Liver (tissue), 9 donors: ENCODE measurements around the gene DNAJC2. TPM values are rescaled to one million over a fixed set of nuclear protein-coding genes. Genes with fewer than 3 reads are reported as not detected.

Source experiments
- DNase-seq: peaks from one replicate; pipeline ENCODE4 v3.0.0-alpha.2; 2017; ENCODE audit warnings: low spot score
- H3K27ac ChIP-seq, 2 donors: one replicate each; pipeline ENCODE4 v1.7.0; 2013; ENCODE audit warnings: inconsistent platforms in 2 of 2, low read length in 2 of 2, control low read depth in 1 of 2, low read depth in 1 of 2, mild to moderate bottlenecking in 1 of 2
- H3K27me3 ChIP-seq, 4 donors: one replicate each; pipeline versions ENCODE4 v1.6.1 to v1.7.0; 2013; ENCODE audit warnings: low read length in 3 of 4, inconsistent platforms in 1 of 4, mild to moderate bottlenecking in 1 of 4, moderate library complexity in 1 of 4; ENCODE audit not compliant: control insufficient read depth in 4 of 4, insufficient read depth in 4 of 4
- H3K36me3 ChIP-seq, 4 donors: one replicate each; pipeline versions ENCODE4 v1.6.1 to v1.7.0; 2013; ENCODE audit warnings: low read length in 3 of 4, mild to moderate bottlenecking in 3 of 4, low read depth in 1 of 4, moderate library complexity in 1 of 4; ENCODE audit not compliant: control insufficient read depth in 4 of 4, insufficient read depth in 3 of 4
- H3K4me1 ChIP-seq, 4 donors: one replicate each; pipeline versions ENCODE4 v1.6.1 to v1.7.0; 2013; ENCODE audit warnings: low read length in 3 of 4, mild to moderate bottlenecking in 3 of 4, moderate library complexity in 1 of 4; ENCODE audit not compliant: control insufficient read depth in 4 of 4, insufficient read depth in 4 of 4
- H3K4me3 ChIP-seq, 3 donors: one replicate each; pipeline versions ENCODE4 v1.6.1 to v1.7.0; 2013; ENCODE audit warnings: low read length in 3 of 3, control low read depth in 1 of 3, low read depth in 1 of 3, mild to moderate bottlenecking in 1 of 3
- H3K9ac ChIP-seq, 2 donors: one replicate each; pipeline ENCODE4 v1.7.0; 2013; ENCODE audit warnings: low read length in 2 of 2, mild to moderate bottlenecking in 2 of 2, moderate library complexity in 2 of 2, control low read depth in 1 of 2, low read depth in 1 of 2
- H3K9me3 ChIP-seq, 4 donors: one replicate each; pipeline versions ENCODE4 v1.6.1 to v1.7.0; 2013; ENCODE audit warnings: low read length in 3 of 4; ENCODE audit not compliant: control insufficient read depth in 4 of 4
- EGR1 ChIP-seq, 2 donors: IDR thresholded peaks; 2 replicates each; pipeline ENCODE4 v1.6.1; 2016 to 2018; ENCODE audit warnings: antibody characterized with exemption in 2 of 2, low read depth in 2 of 2
- FOXA2 ChIP-seq: IDR thresholded peaks from 2 replicates; pipeline ENCODE4 v1.6.1; 2016; ENCODE audit warnings: antibody characterized with exemption
- GABPA ChIP-seq, 2 donors: IDR thresholded peaks in 1 of 2; conservative IDR thresholded peaks in 1 of 2; 2 replicates each; pipeline ENCODE4 v1.6.1; 2016; ENCODE audit warnings: antibody characterized with exemption in 2 of 2, mild to moderate bottlenecking in 1 of 2, moderate library complexity in 1 of 2
- HNF4A ChIP-seq, 2 donors: conservative IDR thresholded peaks; 2 replicates each; pipeline ENCODE4 v1.6.1; 2016; ENCODE audit warnings: antibody characterized with exemption in 2 of 2, mild to moderate bottlenecking in 2 of 2
- HNF4G ChIP-seq: IDR thresholded peaks from 2 replicates; pipeline ENCODE4 v1.6.1; 2016; ENCODE audit warnings: antibody characterized with exemption
- JUND ChIP-seq, 2 donors: IDR thresholded peaks; 2 replicates each; pipeline ENCODE4 v1.6.1; 2016; ENCODE audit warnings: antibody characterized with exemption in 2 of 2
- MAX ChIP-seq: IDR thresholded peaks from 2 replicates; pipeline ENCODE4 v1.6.1; 2016; ENCODE audit warnings: antibody characterized with exemption
- NR2F2 ChIP-seq: IDR thresholded peaks from 2 replicates; pipeline ENCODE4 v1.6.1; 2016; ENCODE audit warnings: antibody characterized with exemption
- REST ChIP-seq: IDR thresholded peaks from 2 replicates; pipeline ENCODE4 v1.6.1; 2016; ENCODE audit warnings: antibody characterized with exemption, mild to moderate bottlenecking
- RXRA ChIP-seq, 2 donors: IDR thresholded peaks; 2 replicates each; pipeline ENCODE4 v1.6.1; 2017 to 2018; ENCODE audit warnings: antibody characterized with exemption in 2 of 2, mild to moderate bottlenecking in 1 of 2
- YY1 ChIP-seq: IDR thresholded peaks from 2 replicates; pipeline ENCODE4 v1.6.1; 2016; ENCODE audit warnings: antibody characterized with exemption, mild to moderate bottlenecking
- WGBS: extraction: QIAGEN DNeasy Blood & Tissue Kit; methylation state at CpG from one replicate; pipeline ENCODE4 v1.1.7; 2013; 5-methylcytosine and 5-hydroxymethylcytosine counted together
- polyA plus RNA-seq, 2 donors: library from polyadenylated mRNA; stranded (reverse) in 1 of 2; unstranded in 1 of 2; fragments of 200-250 nt in 1 of 2; fragments of >200 nt in 1 of 2; fragmentation: Nextera tagmentation in 1 of 2; extraction: Ambion mirVana in 1 of 2; gene quantifications; one replicate each; pipeline versions ENCODE4 v1.2.1 to v1.2.3, GENCODE V29; 2013 to 2015
- total RNA-seq, 2 donors: library from RNA; depleted of rRNA; stranded (reverse); fragments of >200 nt; gene quantifications; one replicate each; pipeline ENCODE4 v1.2.3, GENCODE V29; 2014
- TF ChIP-seq, protein P1 (sequence below): IDR thresholded peaks from 2 replicates; pipeline ENCODE4 v1.6.1; 2016; ENCODE audit warnings: antibody characterized with exemption
- TF ChIP-seq, protein P2 (sequence below): IDR thresholded peaks from 2 replicates; pipeline ENCODE4 v1.6.1; 2016; ENCODE audit warnings: antibody characterized with exemption
- TF ChIP-seq, protein P3 (sequence below): fragments of 150-350 bp; IDR thresholded peaks from 2 replicates; pipeline ENCODE4 v1.5.1; 2017; ENCODE audit warnings: improper control_type of control experiment, low read depth, low read length; ENCODE audit not compliant: missing input control
- donor health status: healthy.
- donor health status: healthy.
- donor health status: healthy.
- donor health status: healthy.
- donor health status: healthy.

The DNAJC2 gene
- total and polyA plus RNA-seq, 4 donors: 7.5 to 19.6 (median 11.0) TPM

DNA sequence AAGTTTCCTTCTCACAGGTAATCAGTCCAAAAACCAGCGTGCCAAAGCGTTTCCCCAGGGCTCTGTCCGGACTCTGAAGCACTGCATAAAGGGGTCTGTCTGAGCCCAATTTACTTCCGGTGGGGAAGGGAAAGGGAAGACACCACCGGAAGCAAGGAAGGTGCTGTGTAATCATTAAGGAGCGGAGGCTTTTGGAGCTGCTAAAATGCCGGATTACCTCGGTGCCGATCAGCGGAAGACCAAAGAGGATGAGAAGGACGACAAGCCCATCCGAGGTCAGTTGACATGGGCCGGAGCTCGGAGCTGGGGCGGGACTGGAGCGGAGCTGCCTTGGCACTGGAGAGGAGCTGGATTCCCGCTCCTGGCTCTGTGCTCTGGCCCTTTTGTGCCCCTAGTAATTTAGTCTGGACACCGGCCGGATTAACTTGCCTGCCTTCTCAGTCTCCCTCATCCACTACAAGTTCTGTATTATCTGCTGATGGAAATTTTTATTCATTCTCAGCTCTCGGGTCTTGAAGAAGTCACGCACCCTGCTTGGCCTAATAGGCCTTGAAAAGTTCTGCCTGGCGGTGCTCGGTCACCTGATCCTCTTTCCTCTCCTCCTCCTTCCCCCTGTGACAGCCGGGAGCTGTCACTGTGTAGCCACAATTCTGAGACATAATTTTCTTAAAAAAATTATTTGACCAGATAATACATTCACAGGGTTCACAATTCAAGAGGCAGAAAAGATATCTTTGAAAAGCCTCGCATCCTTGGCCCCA is 3.1 kb upstream of the DNAJC2 start, which contains the start of gene PSMC2 (continued):
- peak in 1 of 2 donors; percentile 32 for TF ChIP-seq HNF4A (conservative IDR thresholded peaks at IDR 0.05)
- TF ChIP-seq, protein P1, sequence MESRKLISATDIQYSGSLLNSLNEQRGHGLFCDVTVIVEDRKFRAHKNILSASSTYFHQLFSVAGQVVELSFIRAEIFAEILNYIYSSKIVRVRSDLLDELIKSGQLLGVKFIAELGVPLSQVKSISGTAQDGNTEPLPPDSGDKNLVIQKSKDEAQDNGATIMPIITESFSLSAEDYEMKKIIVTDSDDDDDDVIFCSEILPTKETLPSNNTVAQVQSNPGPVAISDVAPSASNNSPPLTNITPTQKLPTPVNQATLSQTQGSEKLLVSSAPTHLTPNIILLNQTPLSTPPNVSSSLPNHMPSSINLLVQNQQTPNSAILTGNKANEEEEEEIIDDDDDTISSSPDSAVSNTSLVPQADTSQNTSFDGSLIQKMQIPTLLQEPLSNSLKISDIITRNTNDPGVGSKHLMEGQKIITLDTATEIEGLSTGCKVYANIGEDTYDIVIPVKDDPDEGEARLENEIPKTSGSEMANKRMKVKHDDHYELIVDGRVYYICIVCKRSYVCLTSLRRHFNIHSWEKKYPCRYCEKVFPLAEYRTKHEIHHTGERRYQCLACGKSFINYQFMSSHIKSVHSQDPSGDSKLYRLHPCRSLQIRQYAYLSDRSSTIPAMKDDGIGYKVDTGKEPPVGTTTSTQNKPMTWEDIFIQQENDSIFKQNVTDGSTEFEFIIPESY: peak; percentile 18
- TF ChIP-seq JUND (IDR thresholded peaks at IDR 0.05): no peak
- TF ChIP-seq GABPA (IDR thresholded peaks at IDR 0.05 in 1 of 2, conservative IDR thresholded peaks at IDR 0.05 in 1 of 2): peak; percentile 99 to 100

DNA sequence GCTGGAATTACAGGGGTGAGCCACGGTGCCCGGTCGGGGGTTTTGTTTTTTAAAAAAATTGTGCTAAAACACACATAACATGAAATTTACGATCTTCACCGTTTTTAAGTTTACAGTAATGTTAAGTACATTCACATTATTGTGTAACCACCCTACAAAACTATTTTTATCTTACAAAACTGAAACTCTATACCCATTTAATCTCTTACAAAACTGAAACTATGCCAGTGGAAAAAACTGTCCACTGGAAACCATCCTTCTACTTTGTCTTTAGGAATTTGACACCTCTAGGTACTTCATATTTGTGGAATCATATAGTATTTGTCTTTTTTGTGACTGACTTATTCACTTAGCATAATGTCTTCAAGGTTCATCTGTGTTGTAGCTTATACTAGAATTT is 1.8 kb upstream of the DNAJC2 start:
- DNase-seq: no peak
- TF ChIP-seq, protein P2, sequence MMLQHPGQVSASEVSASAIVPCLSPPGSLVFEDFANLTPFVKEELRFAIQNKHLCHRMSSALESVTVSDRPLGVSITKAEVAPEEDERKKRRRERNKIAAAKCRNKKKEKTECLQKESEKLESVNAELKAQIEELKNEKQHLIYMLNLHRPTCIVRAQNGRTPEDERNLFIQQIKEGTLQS: no peak
- no peak for TF ChIP-seq FOXA2
- no peak for TF ChIP-seq EGR1 (IDR thresholded peaks at IDR 0.05; ENCODE audit: low read depth in 2 of 2)
- TF ChIP-seq, protein P3, sequence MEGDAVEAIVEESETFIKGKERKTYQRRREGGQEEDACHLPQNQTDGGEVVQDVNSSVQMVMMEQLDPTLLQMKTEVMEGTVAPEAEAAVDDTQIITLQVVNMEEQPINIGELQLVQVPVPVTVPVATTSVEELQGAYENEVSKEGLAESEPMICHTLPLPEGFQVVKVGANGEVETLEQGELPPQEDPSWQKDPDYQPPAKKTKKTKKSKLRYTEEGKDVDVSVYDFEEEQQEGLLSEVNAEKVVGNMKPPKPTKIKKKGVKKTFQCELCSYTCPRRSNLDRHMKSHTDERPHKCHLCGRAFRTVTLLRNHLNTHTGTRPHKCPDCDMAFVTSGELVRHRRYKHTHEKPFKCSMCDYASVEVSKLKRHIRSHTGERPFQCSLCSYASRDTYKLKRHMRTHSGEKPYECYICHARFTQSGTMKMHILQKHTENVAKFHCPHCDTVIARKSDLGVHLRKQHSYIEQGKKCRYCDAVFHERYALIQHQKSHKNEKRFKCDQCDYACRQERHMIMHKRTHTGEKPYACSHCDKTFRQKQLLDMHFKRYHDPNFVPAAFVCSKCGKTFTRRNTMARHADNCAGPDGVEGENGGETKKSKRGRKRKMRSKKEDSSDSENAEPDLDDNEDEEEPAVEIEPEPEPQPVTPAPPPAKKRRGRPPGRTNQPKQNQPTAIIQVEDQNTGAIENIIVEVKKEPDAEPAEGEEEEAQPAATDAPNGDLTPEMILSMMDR: no peak
- no peak for TF ChIP-seq HNF4A (conservative IDR thresholded peaks at IDR 0.05)
- no peak for TF ChIP-seq YY1
- TF ChIP-seq NR2F2: no peak
- no peak for TF ChIP-seq MAX
- TF ChIP-seq HNF4G: no peak
- TF ChIP-seq JUND (IDR thresholded peaks at IDR 0.05): no peak
- no peak for TF ChIP-seq REST
- TF ChIP-seq GABPA (IDR thresholded peaks at IDR 0.05 in 1 of 2, conservative IDR thresholded peaks at IDR 0.05 in 1 of 2): no peak
- TF ChIP-seq RXRA (IDR thresholded peaks at IDR 0.05): no peak
- H3K27me3 ChIP-seq: no peaks in the 10 kb centered on the region
- no peak overlapping the region for H3K4me3 ChIP-seq
- H3K9ac ChIP-seq: no peak overlapping the region
- 89% methylated on average over 5 of the region's 5 CpGs for WGBS
- peaks cover 14 to 48% (median 37%) of the 10 kb centered on the region in 4 donors for H3K4me1 ChIP-seq
- no peak overlapping the region for H3K27ac ChIP-seq
- H3K36me3 ChIP-seq: peaks cover 0 to 7% (median under 1%) of the 10 kb centered on the region in 4 donors
- no peaks in the 10 kb centered on the region for H3K9me3 ChIP-seq
